Panc1 (cell line): Measurements from ENCODE around the gene DPH6.
"Not testable (repeated sequence)": the region's sequence is repeated elsewhere in the genome, so short reads cannot be mapped to it uniquely, and the experiment has no call there.

Source experiments
- CTCF ChIP-seq: fragments of 450-650 bp; IDR thresholded peaks from 2 replicates; pipeline ENCODE4 v1.5.1; 2017; ENCODE audit warnings: mild to moderate bottlenecking
- POLR2AphosphoS5 ChIP-seq: IDR thresholded peaks from 2 replicates; pipeline ENCODE4 v1.6.1; 2012; ENCODE audit warnings: mild to moderate bottlenecking, low read depth, low read length, moderate library complexity
- REST ChIP-seq, 2 experiments: IDR thresholded peaks; 2 replicates each; pipeline ENCODE4 v1.6.1; 2011 to 2012; ENCODE audit warnings: low read depth in 2 of 2, control low read depth in 1 of 2, low read length in 1 of 2, mild to moderate bottlenecking in 1 of 2, moderate library complexity in 1 of 2; ENCODE audit not compliant: insufficient read depth in 1 of 2
- SIN3A ChIP-seq: IDR thresholded peaks from 2 replicates; pipeline ENCODE4 v1.6.1; 2012; ENCODE audit warnings: low read depth, mild to moderate bottlenecking, low read length, moderate library complexity, borderline replicate concordance; ENCODE audit not compliant: insufficient read depth
- TCF7L2 ChIP-seq: IDR thresholded peaks from 2 replicates; pipeline ENCODE4 v1.6.1; 2011; ENCODE audit warnings: mild to moderate bottlenecking, low read depth, low read length, inconsistent platforms

- not testable (repeated sequence) for TF ChIP-seq CTCF; SIN3A; REST (IDR thresholded peaks at IDR 0.05; ENCODE audit: insufficient read depth in 1 of 2, low read depth in 2 of 2, low read length in 1 of 2); POLR2AphosphoS5; TCF7L2
Observed at GRCh38 chr15:35391408-35391984, 154.5 kb downstream of the DPH6 start.
